Trophoblast cell (in vitro differentiated cells and primary cell): ENCODE data around the gene ALG9.

Experiments used
- DNase-seq, 2 donors: peaks; one replicate each; pipeline ENCODE4 v3.0.0-alpha.2; 2016
- H2AFZ ChIP-seq: 2 replicates; pipeline ENCODE4 v1.6.1; 2013; ENCODE audit warnings: low read length, moderate library complexity, mild to moderate bottlenecking; ENCODE audit not compliant: insufficient read depth, poor library complexity
- H2AK5ac ChIP-seq: 2 replicates; pipeline ENCODE4 v1.6.1; 2013; ENCODE audit warnings: mild to moderate bottlenecking, low read length
- H2BK120ac ChIP-seq: 2 replicates; pipeline ENCODE4 v1.6.1; 2013; ENCODE audit warnings: low read length, mild to moderate bottlenecking, moderate library complexity; ENCODE audit not compliant: insufficient read depth, poor library complexity
- H2BK12ac ChIP-seq: 2 replicates; pipeline ENCODE4 v1.6.1; 2013; ENCODE audit warnings: mild to moderate bottlenecking, low read length, moderate library complexity
- H2BK5ac ChIP-seq: 2 replicates; pipeline ENCODE4 v1.6.1; 2013; ENCODE audit warnings: low read length, low read depth, moderate library complexity, mild to moderate bottlenecking; ENCODE audit not compliant: poor library complexity
- H3K14ac ChIP-seq: 2 replicates; pipeline ENCODE4 v1.6.1; 2013; ENCODE audit warnings: mild to moderate bottlenecking, low read length
- H3K18ac ChIP-seq: 2 replicates; pipeline ENCODE4 v1.6.1; 2013; ENCODE audit warnings: mild to moderate bottlenecking, low read length
- H3K23ac ChIP-seq: 2 replicates; pipeline ENCODE4 v1.6.1; 2013; ENCODE audit warnings: low read length
- H3K27ac ChIP-seq: 2 replicates; pipeline ENCODE4 v1.5.1; 2013; ENCODE audit warnings: low read depth, mild to moderate bottlenecking, inconsistent platforms, low read length, moderate library complexity
- H3K27me3 ChIP-seq: 2 replicates; pipeline ENCODE4 v1.6.1; 2013; ENCODE audit warnings: inconsistent platforms, mild to moderate bottlenecking, low read length, moderate library complexity; ENCODE audit not compliant: insufficient read depth
- H3K36me3 ChIP-seq, 2 experiments: 1 replicate in 1 of 2; 2 replicates in 1 of 2; pipeline ENCODE4 v1.6.1; 2013; ENCODE audit warnings: low read length in 2 of 2, mild to moderate bottlenecking in 2 of 2, moderate library complexity in 1 of 2; ENCODE audit not compliant: insufficient read depth in 2 of 2, control insufficient read depth in 1 of 2
- H3K4ac ChIP-seq: 2 replicates; pipeline ENCODE4 v1.6.1; 2013; ENCODE audit warnings: low read depth, mild to moderate bottlenecking, low read length, moderate library complexity
- H3K4me1 ChIP-seq, 2 experiments: 1 replicate in 1 of 2; 2 replicates in 1 of 2; pipeline ENCODE4 v1.6.1; 2013; ENCODE audit warnings: low read length in 2 of 2, mild to moderate bottlenecking in 2 of 2, moderate library complexity in 1 of 2; ENCODE audit not compliant: insufficient read depth in 2 of 2, control insufficient read depth in 1 of 2
- H3K4me2 ChIP-seq: 2 replicates; pipeline ENCODE4 v1.6.1; 2013; ENCODE audit warnings: inconsistent platforms, mild to moderate bottlenecking, low read length, moderate library complexity
- H3K4me3 ChIP-seq: 2 replicates; pipeline ENCODE4 v1.5.1; 2013; ENCODE audit warnings: mild to moderate bottlenecking, low read depth, low read length, inconsistent platforms
- H3K79me1 ChIP-seq: one replicate; pipeline ENCODE4 v1.6.1; 2013; ENCODE audit warnings: low read length
- H3K79me2 ChIP-seq: 2 replicates; pipeline ENCODE4 v1.6.1; 2013; ENCODE audit warnings: low read length, mild to moderate bottlenecking; ENCODE audit not compliant: control insufficient read depth, insufficient read depth, poor library complexity
- H3K9ac ChIP-seq: 2 replicates; pipeline ENCODE4 v1.6.1; 2013; ENCODE audit warnings: mild to moderate bottlenecking, low read length
- H3K9me3 ChIP-seq: 2 replicates; pipeline ENCODE4 v1.6.1; 2013; ENCODE audit warnings: low read depth, mild to moderate bottlenecking, control low read depth, inconsistent platforms, low read length; ENCODE audit not compliant: insufficient read depth
- H4K12ac ChIP-seq: 2 replicates; pipeline ENCODE4 v1.6.1; 2013; ENCODE audit warnings: low read depth, mild to moderate bottlenecking, low read length, moderate library complexity
- H4K8ac ChIP-seq: 2 replicates; pipeline ENCODE4 v1.6.1; 2013; ENCODE audit warnings: low read depth, mild to moderate bottlenecking, low read length, moderate library complexity
- H4K91ac ChIP-seq: one replicate; pipeline ENCODE4 v1.6.1; 2013; ENCODE audit warnings: low read depth, mild to moderate bottlenecking, low read length, moderate library complexity
- WGBS: extraction: QIAGEN DNeasy Blood & Tissue Kit; methylation state at CpG from one replicate; pipeline ENCODE4 v1.1.7; 2013; ENCODE audit warnings: missing lambda C conversion rate; ENCODE audit not compliant: insufficient read length, insufficient coverage; ENCODE audit errors: extremely low coverage; 5-methylcytosine and 5-hydroxymethylcytosine counted together

Gene ALG9

GRCh38 chr11:111743700-111744099, 127.7 kb downstream of the ALG9 start:
- no peak overlapping the region for H3K4me2 ChIP-seq
- no peak overlapping the region for H3K9ac ChIP-seq
- no peaks in the 10 kb centered on the region for H3K27me3 ChIP-seq
- H2BK12ac ChIP-seq: no peak overlapping the region
- H3K23ac ChIP-seq: no peak overlapping the region
- no CpG with 5 or more reads among the region's 2 CpGs for WGBS
- H3K9me3 ChIP-seq: no peaks in the 10 kb centered on the region
- H3K4ac ChIP-seq: no peak overlapping the region
- no peak overlapping the region for H4K12ac ChIP-seq
- no peaks in the 10 kb centered on the region for H3K79me2 ChIP-seq
- no peak overlapping the region for H3K14ac ChIP-seq
- peaks cover 3 to 18% of the 10 kb centered on the region in 2 experiments for H3K36me3 ChIP-seq
- H3K4me3 ChIP-seq: no peak overlapping the region
- no peak overlapping the region for H2AFZ ChIP-seq
- H2BK120ac ChIP-seq: no peak overlapping the region
- no peak overlapping the region for H2BK5ac ChIP-seq
- H4K8ac ChIP-seq: no peak overlapping the region
- no peak overlapping the region for H3K18ac ChIP-seq
- no peak for DNase-seq
- no peak overlapping the region for H4K91ac ChIP-seq
- H3K27ac ChIP-seq: no peak overlapping the region
- no peaks in the 10 kb centered on the region for H3K4me1 ChIP-seq
- no peak overlapping the region for H2AK5ac ChIP-seq
- H3K79me1 ChIP-seq: no peaks in the 10 kb centered on the region

DNA sequence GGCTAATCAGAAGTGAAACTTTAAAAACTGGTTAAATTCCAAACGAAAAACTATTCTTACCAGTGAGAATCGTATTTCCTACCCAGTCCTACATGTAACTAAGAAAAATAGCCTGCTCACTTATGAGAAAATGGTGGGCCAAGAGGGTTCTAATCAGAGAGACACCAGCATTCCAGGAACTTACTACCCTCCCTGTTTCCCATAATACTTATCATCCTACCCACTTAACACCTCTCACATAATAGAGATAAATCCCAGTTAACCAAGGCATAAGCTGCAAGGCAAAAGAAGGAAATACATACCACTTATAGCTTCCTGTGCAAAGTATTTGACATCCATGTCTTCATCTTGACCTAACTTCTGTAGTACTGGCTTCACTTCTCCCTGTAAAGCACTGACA, 129.6 kb downstream of the ALG9 start:
- Histone ChIP-seq H3K4me2 (no peak overlapping the region), H3K4me3 (no peak overlapping the region), H2BK5ac (no peak overlapping the region), H3K9me3 (no peaks in the 10 kb centered on the region), H2BK120ac (no peak overlapping the region), H3K4me1 (peaks cover 12 to 13% of the 10 kb centered on the region in 2 experiments), H3K23ac (no peak overlapping the region), H2AK5ac (no peak overlapping the region), H3K9ac (no peak overlapping the region), H4K12ac (no peak overlapping the region), H3K36me3 (peaks cover 3 to 13% of the 10 kb centered on the region in 2 experiments), H3K79me1 (peaks cover 10% of the 10 kb centered on the region), H2BK12ac (no peak overlapping the region), H3K4ac (no peak overlapping the region), H2AFZ (no peak overlapping the region), H4K8ac (no peak overlapping the region), H3K27me3 (no peaks in the 10 kb centered on the region), H3K27ac (no peak overlapping the region), H3K14ac (no peak overlapping the region), H3K18ac (no peak overlapping the region), H3K79me2 (peaks cover 3% of the 10 kb centered on the region), H4K91ac (no peak overlapping the region)
- no CpG with 5 or more reads among the region's 2 CpGs for WGBS
- DNase-seq: no peak

GRCh38 chr11:111739299-111739698, 132.1 kb downstream of the ALG9 start:
- no peak overlapping the region for H2BK12ac ChIP-seq
- H4K8ac ChIP-seq: no peak overlapping the region
- peaks cover 21% of the 10 kb centered on the region for H3K79me1 ChIP-seq
- H3K9ac ChIP-seq: no peak overlapping the region
- H3K23ac ChIP-seq: no peak overlapping the region
- H3K27me3 ChIP-seq: no peaks in the 10 kb centered on the region
- H3K4ac ChIP-seq: no peak overlapping the region
- no peak overlapping the region for H2BK120ac ChIP-seq
- H4K12ac ChIP-seq: no peak overlapping the region
- H3K4me3 ChIP-seq: no peak overlapping the region
- H2AFZ ChIP-seq: no peak overlapping the region
- no peak overlapping the region for H3K18ac ChIP-seq
- no peak overlapping the region for H3K27ac ChIP-seq
- H3K14ac ChIP-seq: no peak overlapping the region
- no peaks in the 10 kb centered on the region for H3K9me3 ChIP-seq
- H3K36me3 ChIP-seq: peaks cover 3 to 7% of the 10 kb centered on the region in 2 experiments
- no peak overlapping the region for H2AK5ac ChIP-seq
- no peak overlapping the region for H4K91ac ChIP-seq
- WGBS: no CpG with 5 or more reads among the region's 2 CpGs
- no peak overlapping the region for H3K4me2 ChIP-seq
- DNase-seq: no peak
- no peak overlapping the region for H2BK5ac ChIP-seq
- H3K4me1 ChIP-seq: peaks cover 28 to 32% of the 10 kb centered on the region in 2 experiments
- H3K79me2 ChIP-seq: peaks cover 6% of the 10 kb centered on the region

DNA sequence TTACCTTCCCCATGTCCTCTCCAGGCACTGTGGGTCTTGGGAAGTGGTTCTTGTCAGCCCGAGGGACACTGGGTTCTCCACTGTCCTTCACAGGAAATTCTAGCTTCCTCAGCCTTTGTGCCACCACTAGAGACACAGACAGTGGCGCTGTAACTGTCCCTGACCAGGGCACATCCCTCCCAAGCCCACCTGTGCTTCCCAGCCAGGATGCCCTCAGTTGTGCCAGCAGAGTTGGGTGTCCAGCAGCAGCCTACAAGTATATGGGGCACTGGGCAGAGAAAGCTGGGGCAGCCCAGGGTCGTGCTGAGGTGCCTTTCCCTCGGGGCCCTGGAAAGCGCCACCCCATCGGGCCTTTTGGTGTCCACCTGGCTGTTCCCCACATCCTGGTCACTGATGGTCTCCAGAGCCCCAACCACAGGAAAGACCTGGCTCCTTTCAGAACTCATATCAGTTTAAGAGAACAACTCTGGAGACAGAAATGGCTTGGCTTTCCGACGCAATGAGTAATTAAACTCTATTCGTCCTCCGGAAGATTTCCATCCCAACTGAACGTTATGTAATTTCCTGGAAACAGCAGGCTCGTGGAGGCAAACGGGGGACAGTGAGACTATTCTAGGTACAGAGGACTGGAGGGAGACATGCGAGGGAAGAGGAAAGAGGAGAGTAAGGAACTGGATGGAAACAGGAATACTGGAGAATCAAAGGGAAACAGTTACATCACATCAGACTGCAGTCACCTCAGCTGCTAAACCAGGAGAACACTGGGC, 133.8 kb downstream of the ALG9 start:
- peak overlapping the region; percentile 51 for H4K8ac ChIP-seq
- H2AK5ac ChIP-seq: peak overlapping the region; percentile 86
- WGBS: no CpG with 5 or more reads among the region's 14 CpGs
- H3K27me3 ChIP-seq: no peaks in the 10 kb centered on the region
- H3K36me3 ChIP-seq: peaks cover 2 to 3% of the 10 kb centered on the region in 2 experiments
- H3K23ac ChIP-seq: no peak overlapping the region
- H2BK5ac ChIP-seq: peak overlapping the region; percentile 67
- peak overlapping the region; percentile 61 for H3K27ac ChIP-seq
- H3K79me1 ChIP-seq: peaks cover 30% of the 10 kb centered on the region
- no peaks in the 10 kb centered on the region for H3K9me3 ChIP-seq
- no peak for DNase-seq
- H3K14ac ChIP-seq: peak overlapping the region; percentile 33
- H2BK120ac ChIP-seq: peak overlapping the region; percentile 79
- H3K4me1 ChIP-seq: peaks cover 36 to 43% of the 10 kb centered on the region in 2 experiments
- H3K4ac ChIP-seq: peak overlapping the region; percentile 28
- H3K79me2 ChIP-seq: peaks cover 8% of the 10 kb centered on the region
- H3K18ac ChIP-seq: peak overlapping the region; percentile 87
- no peak overlapping the region for H3K4me3 ChIP-seq
- H4K91ac ChIP-seq: peak overlapping the region; percentile 76
- H3K9ac ChIP-seq: no peak overlapping the region
- no peak overlapping the region for H4K12ac ChIP-seq
- H2BK12ac ChIP-seq: peak overlapping the region; percentile 92
- no peak overlapping the region for H3K4me2 ChIP-seq
- peak overlapping the region; percentile 37 for H2AFZ ChIP-seq
